H9 (cell line): ENCODE results near the gene NYAP1. TPM values are rescaled to one million over a fixed set of nuclear protein-coding genes. Genes with fewer than 3 reads are reported as not detected.

Experiments
- DNase-seq: peaks from one replicate; pipeline ENCODE4 v3.0.0-alpha.2; 2017
- H2AFZ ChIP-seq: one replicate; pipeline ENCODE4 v1.6.1; 2013; ENCODE audit warnings: mild to moderate bottlenecking, low read length, control low read depth, moderate library complexity
- H2AK5ac ChIP-seq: 2 replicates; pipeline ENCODE4 v1.6.1; 2013; ENCODE audit warnings: low read length, control low read depth, mixed read lengths; ENCODE audit not compliant: insufficient read length
- H2BK120ac ChIP-seq: one replicate; pipeline ENCODE4 v1.6.1; 2013; ENCODE audit warnings: low read depth, mild to moderate bottlenecking, low read length, control low read depth, inconsistent platforms; ENCODE audit not compliant: poor library complexity, severe bottlenecking
- H2BK12ac ChIP-seq: 2 replicates; pipeline ENCODE4 v1.6.1; 2013; ENCODE audit warnings: low read length, control low read depth, mixed read lengths, low read depth; ENCODE audit not compliant: insufficient read length
- H2BK15ac ChIP-seq: 2 replicates; pipeline ENCODE4 v1.6.1; 2013; ENCODE audit warnings: low read depth, low read length, control low read depth
- H2BK20ac ChIP-seq: one replicate; pipeline ENCODE4 v1.6.1; 2013; ENCODE audit warnings: low read depth, mild to moderate bottlenecking, low read length, control low read depth, inconsistent platforms; ENCODE audit not compliant: poor library complexity, severe bottlenecking
- H2BK5ac ChIP-seq: 2 replicates; pipeline ENCODE4 v1.6.1; 2013; ENCODE audit warnings: low read length, control low read depth, mixed read lengths; ENCODE audit not compliant: insufficient read length
- H3K14ac ChIP-seq: 2 replicates; pipeline ENCODE4 v1.6.1; 2013; ENCODE audit warnings: low read length, control low read depth; ENCODE audit not compliant: insufficient read depth
- H3K18ac ChIP-seq: 2 replicates; pipeline ENCODE4 v1.6.1; 2013; ENCODE audit warnings: low read depth, mild to moderate bottlenecking, mixed read lengths, low read length, control low read depth; ENCODE audit not compliant: insufficient read length
- H3K23ac ChIP-seq: 2 replicates; pipeline ENCODE4 v1.6.1; 2013; ENCODE audit warnings: low read length, control low read depth, mixed read lengths, low read depth; ENCODE audit not compliant: insufficient read length
- H3K23me2 ChIP-seq: 2 replicates; pipeline ENCODE4 v1.6.1; 2013; ENCODE audit warnings: low read depth, mild to moderate bottlenecking, mixed read lengths, low read length, control low read depth; ENCODE audit not compliant: insufficient read length, poor library complexity, severe bottlenecking
- H3K27ac ChIP-seq: 2 replicates; pipeline ENCODE4 v1.5.1; 2013; ENCODE audit warnings: low read length, control low read depth, mixed read lengths, low read depth; ENCODE audit not compliant: insufficient read length
- H3K27me3 ChIP-seq: 2 replicates; pipeline ENCODE4 v1.6.1; 2013; ENCODE audit warnings: low read length, control low read depth, inconsistent platforms; ENCODE audit not compliant: insufficient read depth
- H3K4ac ChIP-seq: 2 replicates; pipeline ENCODE4 v1.6.1; 2013; ENCODE audit warnings: low read depth, mild to moderate bottlenecking, control low read depth, inconsistent platforms, low read length, moderate library complexity
- H3K4me1 ChIP-seq: 2 replicates; pipeline ENCODE4 v1.6.1; 2013; ENCODE audit warnings: low read length, control low read depth, inconsistent platforms; ENCODE audit not compliant: insufficient read depth
- H3K4me2 ChIP-seq: 2 replicates; pipeline ENCODE4 v1.6.1; 2013; ENCODE audit warnings: low read length, control low read depth, mixed read lengths; ENCODE audit not compliant: insufficient read length, insufficient read depth
- H3K56ac ChIP-seq: 2 replicates; pipeline ENCODE4 v1.6.1; 2013; ENCODE audit warnings: low read depth, mild to moderate bottlenecking, mixed read lengths, low read length, control low read depth; ENCODE audit not compliant: insufficient read length
- H3K79me1 ChIP-seq: 2 replicates; pipeline ENCODE4 v1.6.1; 2013; ENCODE audit warnings: low read depth, mild to moderate bottlenecking, moderate library complexity, low read length, control low read depth, inconsistent platforms; ENCODE audit not compliant: insufficient read depth, poor library complexity, severe bottlenecking
- H3K79me2 ChIP-seq: 2 replicates; pipeline ENCODE4 v1.6.1; 2013; ENCODE audit warnings: low read length, control low read depth, inconsistent platforms; ENCODE audit not compliant: insufficient read depth
- H3K9ac ChIP-seq: 2 replicates; pipeline ENCODE4 v1.6.1; 2013; ENCODE audit warnings: low read length, control low read depth, mixed read lengths; ENCODE audit not compliant: insufficient read length; ENCODE audit errors: extremely low read depth
- H3K9me3 ChIP-seq: one replicate; pipeline ENCODE4 v1.6.1; 2013; ENCODE audit warnings: low read depth, low read length, inconsistent platforms; ENCODE audit not compliant: control insufficient read depth
- H3T11ph ChIP-seq: one replicate; pipeline ENCODE4 v1.6.1; 2013; ENCODE audit warnings: mild to moderate bottlenecking, low read length, control low read depth, inconsistent platforms
- H4K20me1 ChIP-seq: one replicate; pipeline ENCODE4 v1.6.1; 2013; ENCODE audit not compliant: control insufficient read depth, insufficient read length, insufficient read depth
- H4K5ac ChIP-seq: 2 replicates; pipeline ENCODE4 v1.6.1; 2013; ENCODE audit warnings: low read depth, mild to moderate bottlenecking, mixed read lengths, low read length, control low read depth; ENCODE audit not compliant: insufficient read length
- H4K8ac ChIP-seq: replicated peaks from 2 replicates; pipeline ENCODE4 v1.6.1; 2013; ENCODE audit warnings: low read length, control low read depth, mixed read lengths, low read depth; ENCODE audit not compliant: insufficient read length
- H4K91ac ChIP-seq: 2 replicates; pipeline ENCODE4 v1.6.1; 2013; ENCODE audit warnings: low read depth, mild to moderate bottlenecking, moderate library complexity, mixed read lengths, low read length, control low read depth; ENCODE audit not compliant: insufficient read length
- H3K27ac Mint-ChIP-seq, 3 experiments: 2 replicates in 2 of 3; 3 replicates in 1 of 3; pipeline ENCODE4 v1.8.0; 2020 to 2021; ENCODE audit warnings: mixed read lengths in 3 of 3, mild to moderate bottlenecking in 1 of 3, moderate library complexity in 1 of 3
- H3K27me3 Mint-ChIP-seq: 2 replicates; pipeline ENCODE4 v1.8.0; 2021; ENCODE audit warnings: low read depth, mild to moderate bottlenecking, moderate library complexity, mixed read lengths
- H3K36me3 Mint-ChIP-seq, 3 experiments: 2 replicates in 2 of 3; 3 replicates in 1 of 3; pipeline ENCODE4 v1.8.0; 2020 to 2021; ENCODE audit warnings: low read depth in 3 of 3, mixed read lengths in 3 of 3; ENCODE audit not compliant: insufficient read depth in 1 of 3
- H3K4me1 Mint-ChIP-seq, 2 experiments: 2 replicates each; pipeline ENCODE4 v1.8.0; 2020; ENCODE audit warnings: mixed read lengths in 2 of 2
- H3K4me3 Mint-ChIP-seq, 2 experiments: 2 replicates in 1 of 2; 3 replicates in 1 of 2; pipeline ENCODE4 v1.8.0; 2020 to 2021; ENCODE audit warnings: mild to moderate bottlenecking in 2 of 2, mixed read lengths in 2 of 2, moderate library complexity in 1 of 2
- H3K9me3 Mint-ChIP-seq, 2 experiments: 2 replicates in 1 of 2; 3 replicates in 1 of 2; pipeline ENCODE4 v1.8.0; 2020; ENCODE audit warnings: mild to moderate bottlenecking in 2 of 2, mixed read lengths in 2 of 2, moderate library complexity in 1 of 2
- WGBS: extraction: QIAGEN DNeasy Blood & Tissue Kit; methylation state at CpG from one replicate; pipeline ENCODE4 v1.1.7; 2013; ENCODE audit warnings: missing lambda C conversion rate, low lambda C conversion rate, mixed read lengths; ENCODE audit not compliant: insufficient read length; ENCODE audit errors: extremely low coverage; 5-methylcytosine and 5-hydroxymethylcytosine counted together
- total RNA-seq: library from RNA; stranded (reverse); gene quantifications from 2 replicates; pipeline ENCODE4 v1.2.1, GENCODE V29; 2021
- TF ChIP-seq, protein P1 (sequence below): fragments of 200-600 bp; sonication (generic); conservative IDR thresholded peaks from 3 replicates; pipeline ENCODE4 v1.8.0; 2021; ENCODE audit warnings: antibody characterized with exemption, mild to moderate bottlenecking

NYAP1 gene
- total RNA-seq, 1 experiment from 2014 or later = 3.2 TPM

DNA sequence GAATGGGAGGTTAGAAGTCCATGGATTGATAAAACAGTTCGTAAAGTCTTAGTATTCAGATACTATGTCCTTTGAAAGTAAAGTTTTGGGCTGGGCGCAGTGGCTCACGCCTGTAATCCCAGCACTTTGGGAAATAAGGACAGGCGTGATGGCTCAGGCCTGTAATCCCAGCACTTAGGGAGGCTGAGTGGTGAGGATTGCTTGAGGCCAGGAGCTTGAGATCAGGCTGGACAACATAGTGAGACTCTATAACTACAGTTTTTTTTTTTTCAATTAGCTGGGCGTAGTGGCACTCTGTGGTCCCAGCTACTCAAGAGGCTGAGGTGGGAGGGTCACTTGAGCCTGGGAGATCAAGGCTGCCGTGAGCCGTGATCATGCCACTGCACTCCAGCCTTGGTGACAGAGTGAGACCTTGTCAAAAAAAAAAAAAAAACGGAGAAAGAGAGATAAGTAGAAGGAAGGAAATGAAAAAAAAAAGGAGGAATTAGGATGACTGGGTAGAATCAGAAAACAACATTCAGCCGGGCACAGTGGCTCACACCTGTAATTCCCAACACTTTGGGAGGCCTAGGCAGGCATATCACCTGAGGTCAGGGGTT lies 29.6 kb downstream of the NYAP1 start:
- no peak overlapping the region for H3K23ac ChIP-seq
- H3K4me1 ChIP-seq = no peaks in the 10 kb centered on the region
- no peaks in the 10 kb centered on the region for H3K79me1 ChIP-seq
- no peak overlapping the region for H2BK20ac ChIP-seq
- H4K20me1 ChIP-seq = no peaks in the 10 kb centered on the region
- H2BK5ac ChIP-seq = no peak overlapping the region
- H2AK5ac ChIP-seq = no peak overlapping the region
- no peaks in the 10 kb centered on the region for H3K27me3 ChIP-seq
- H3K4me1 Mint-ChIP-seq = peaks cover 3 to 8% of the 10 kb centered on the region in 2 experiments; a peak in 3 of 4 replicates
- no peak overlapping the region for H3K14ac ChIP-seq
- DNase-seq = no peak
- H2AFZ ChIP-seq = no peak overlapping the region
- no peak overlapping the region for H3K4me2 ChIP-seq
- no peak overlapping the region for H2BK12ac ChIP-seq
- no peak overlapping the region for H4K5ac ChIP-seq
- H3T11ph ChIP-seq = no peak overlapping the region
- no peak overlapping the region for H3K27ac ChIP-seq
- WGBS = 100% methylated on average over 1 of the region's 9 CpGs
- no peak overlapping the region for H3K4me3 Mint-ChIP-seq
- no peak overlapping the region for H3K9ac ChIP-seq
- H2BK120ac ChIP-seq = no peak overlapping the region
- peaks cover 1% of the 10 kb centered on the region; the same call in 1 of the 2 replicates for H3K27me3 Mint-ChIP-seq
- no peak overlapping the region for H2BK15ac ChIP-seq
- no peaks in the 10 kb centered on the region for H3K23me2 ChIP-seq
- H4K91ac ChIP-seq = no peak overlapping the region
- H4K8ac ChIP-seq = no peak overlapping the region
- 0 out of 5 replicates have a peak, but pooled peaks cover 0 to 3% of the 10 kb centered on the region in 2 experiments for H3K9me3 Mint-ChIP-seq
- no peak overlapping the region for H3K27ac Mint-ChIP-seq
- no peaks in the 10 kb centered on the region for H3K36me3 Mint-ChIP-seq
- no peak overlapping the region for H3K4ac ChIP-seq
- no peak overlapping the region for H3K18ac ChIP-seq
- no peak overlapping the region for H3K56ac ChIP-seq
- no peaks in the 10 kb centered on the region for H3K79me2 ChIP-seq
- TF ChIP-seq, protein P1, sequence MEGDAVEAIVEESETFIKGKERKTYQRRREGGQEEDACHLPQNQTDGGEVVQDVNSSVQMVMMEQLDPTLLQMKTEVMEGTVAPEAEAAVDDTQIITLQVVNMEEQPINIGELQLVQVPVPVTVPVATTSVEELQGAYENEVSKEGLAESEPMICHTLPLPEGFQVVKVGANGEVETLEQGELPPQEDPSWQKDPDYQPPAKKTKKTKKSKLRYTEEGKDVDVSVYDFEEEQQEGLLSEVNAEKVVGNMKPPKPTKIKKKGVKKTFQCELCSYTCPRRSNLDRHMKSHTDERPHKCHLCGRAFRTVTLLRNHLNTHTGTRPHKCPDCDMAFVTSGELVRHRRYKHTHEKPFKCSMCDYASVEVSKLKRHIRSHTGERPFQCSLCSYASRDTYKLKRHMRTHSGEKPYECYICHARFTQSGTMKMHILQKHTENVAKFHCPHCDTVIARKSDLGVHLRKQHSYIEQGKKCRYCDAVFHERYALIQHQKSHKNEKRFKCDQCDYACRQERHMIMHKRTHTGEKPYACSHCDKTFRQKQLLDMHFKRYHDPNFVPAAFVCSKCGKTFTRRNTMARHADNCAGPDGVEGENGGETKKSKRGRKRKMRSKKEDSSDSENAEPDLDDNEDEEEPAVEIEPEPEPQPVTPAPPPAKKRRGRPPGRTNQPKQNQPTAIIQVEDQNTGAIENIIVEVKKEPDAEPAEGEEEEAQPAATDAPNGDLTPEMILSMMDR = no peak
- H3K9me3 ChIP-seq = no peaks in the 10 kb centered on the region
